Measurements from ENCODE around the gene MICU1. TPM values are rescaled to one million over a fixed set of nuclear protein-coding genes. Genes with fewer than 3 reads are reported as not detected.

The MICU1 gene
- total and polyA plus RNA-seq, 2 of the 13 experiments (the other 11 are each of a cell fraction or from before 2014, with no cell fraction given), result 32.5 to 56.1 TPM

GRCh38 chr10:72321248-72322029 is 304.4 kb downstream of the MICU1 start (continued):
- no peak for TF ChIP-seq PRDM15 (CRISPR knock-in tag; IDR thresholded peaks at IDR 0.05)
- TF ChIP-seq SMAD1 (CRISPR knock-in tag; IDR thresholded peaks at IDR 0.05; ENCODE audit: borderline replicate concordance, low read depth), result 0 out of 2 replicates have a peak, but pooled peaks have one; percentile 8
- TF ChIP-seq ZC3H4 (CRISPR knock-in tag; IDR thresholded peaks at IDR 0.05; ENCODE audit: borderline replicate concordance), result peak; percentile 17; the same call in 1 of the 2 replicates
- no peak for TF ChIP-seq KAT8 (CRISPR knock-in tag; IDR thresholded peaks at IDR 0.05)
- TF ChIP-seq ZNF670 (CRISPR knock-in tag; IDR thresholded peaks at IDR 0.05; ENCODE audit: borderline replicate concordance), result no peak
- TF ChIP-seq ZNF350 (CRISPR knock-in tag; IDR thresholded peaks at IDR 0.05; ENCODE audit: borderline replicate concordance, low read depth), result 0 out of 2 replicates have a peak, but pooled peaks have one; percentile 12
- peak; percentile 94 for TF ChIP-seq ZNF629 (CRISPR knock-in tag; conservative IDR thresholded peaks at IDR 0.05)
- TF ChIP-seq ISL2 (CRISPR knock-in tag; IDR thresholded peaks at IDR 0.05), result no peak
- peak; percentile 47; the same call in 1 of the 2 replicates for TF ChIP-seq SKIL (CRISPR knock-in tag; IDR thresholded peaks at IDR 0.05; ENCODE audit: borderline replicate concordance)

Data from HepG2 (cell line).